Measurements from ENCODE around the gene THSD4.

The THSD4 gene

GRCh38 chr15:71182522-71182921 is 67.3 kb downstream of the THSD4 start:
- H3K27me3 ChIP-seq (ENCODE audit: control insufficient read depth, insufficient read depth, low read length): no peaks in the 10 kb centered on the region
- no peak overlapping the region for H3K4me3 ChIP-seq (ENCODE audit: low read length)
- no peak overlapping the region for H3K9ac ChIP-seq (ENCODE audit: low read depth, low read length)
- no peak overlapping the region for H3K4me2 ChIP-seq (ENCODE audit: low read length)
- no peaks in the 10 kb centered on the region for H3K9me3 ChIP-seq (replicated peaks; ENCODE audit: low read length)
- no peaks in the 10 kb centered on the region for H3K36me3 ChIP-seq (ENCODE audit: insufficient read depth, low read length)
- H3K4me1 ChIP-seq (ENCODE audit: control insufficient read depth, insufficient read depth, low read length): no peaks in the 10 kb centered on the region

GRCh38 chr15:71183063-71183462 is 67.8 kb downstream of the THSD4 start:
- Histone ChIP-seq H3K4me1 (ENCODE audit: control insufficient read depth, insufficient read depth, low read length) (no peaks in the 10 kb centered on the region), H3K36me3 (ENCODE audit: insufficient read depth, low read length) (no peaks in the 10 kb centered on the region)

GRCh38 chr15:71185706-71186105 is 70.4 kb downstream of the THSD4 start:
- Histone ChIP-seq H3K27me3 (ENCODE audit: control insufficient read depth, insufficient read depth, low read length) (no peaks in the 10 kb centered on the region), H3K9me3 (replicated peaks; ENCODE audit: low read length) (no peaks in the 10 kb centered on the region), H3K36me3 (ENCODE audit: insufficient read depth, low read length) (no peaks in the 10 kb centered on the region), H3K9ac (ENCODE audit: low read depth, low read length) (no peak overlapping the region), H3K4me1 (ENCODE audit: control insufficient read depth, insufficient read depth, low read length) (no peaks in the 10 kb centered on the region), H3K4me2 (ENCODE audit: low read length) (no peak overlapping the region), H3K4me3 (ENCODE audit: low read length) (no peak overlapping the region)

More at GRCh38 chr15:71183063-71183462, 67.8 kb downstream of the THSD4 start:
- no peak overlapping the region for H3K4me3 ChIP-seq (ENCODE audit: low read length)
- H3K9ac ChIP-seq (ENCODE audit: low read depth, low read length): no peak overlapping the region
- H3K9me3 ChIP-seq (replicated peaks; ENCODE audit: low read length): no peaks in the 10 kb centered on the region
- H3K4me2 ChIP-seq (ENCODE audit: low read length): no peak overlapping the region
- no peaks in the 10 kb centered on the region for H3K27me3 ChIP-seq (ENCODE audit: control insufficient read depth, insufficient read depth, low read length)

GRCh38 chr15:71186267-71186666 is 71.0 kb downstream of the THSD4 start:
- Histone ChIP-seq H3K9me3 (replicated peaks; ENCODE audit: low read length) (no peaks in the 10 kb centered on the region), H3K36me3 (ENCODE audit: insufficient read depth, low read length) (no peaks in the 10 kb centered on the region), H3K9ac (ENCODE audit: low read depth, low read length) (no peak overlapping the region), H3K4me2 (ENCODE audit: low read length) (no peak overlapping the region), H3K4me3 (ENCODE audit: low read length) (no peak overlapping the region), H3K4me1 (ENCODE audit: control insufficient read depth, insufficient read depth, low read length) (no peaks in the 10 kb centered on the region), H3K27me3 (ENCODE audit: control insufficient read depth, insufficient read depth, low read length) (no peaks in the 10 kb centered on the region)

- Histone ChIP-seq H3K36me3 (ENCODE audit: insufficient read depth, low read length) (no peaks in the 10 kb centered on the region), H3K27me3 (ENCODE audit: control insufficient read depth, insufficient read depth, low read length) (no peaks in the 10 kb centered on the region), H3K4me3 (ENCODE audit: low read length) (no peak overlapping the region), H3K4me1 (ENCODE audit: control insufficient read depth, insufficient read depth, low read length) (no peaks in the 10 kb centered on the region), H3K9me3 (replicated peaks; ENCODE audit: low read length) (no peaks in the 10 kb centered on the region), H3K4me2 (ENCODE audit: low read length) (no peak overlapping the region), H3K9ac (ENCODE audit: low read depth, low read length) (no peak overlapping the region)
These were observed 71.8 kb downstream of the THSD4 start for GRCh38 chr15:71187078-71187477.

GRCh38 chr15:71187526-71187925 is 72.3 kb downstream of the THSD4 start:
- Histone ChIP-seq H3K9ac (ENCODE audit: low read depth, low read length) (no peak overlapping the region), H3K4me1 (ENCODE audit: control insufficient read depth, insufficient read depth, low read length) (no peaks in the 10 kb centered on the region), H3K9me3 (replicated peaks; ENCODE audit: low read length) (no peaks in the 10 kb centered on the region), H3K4me3 (ENCODE audit: low read length) (no peak overlapping the region), H3K36me3 (ENCODE audit: insufficient read depth, low read length) (no peaks in the 10 kb centered on the region), H3K27me3 (ENCODE audit: control insufficient read depth, insufficient read depth, low read length) (no peaks in the 10 kb centered on the region), H3K4me2 (ENCODE audit: low read length) (no peak overlapping the region)

- H3K9me3 ChIP-seq (replicated peaks; ENCODE audit: low read length): no peaks in the 10 kb centered on the region
- H3K36me3 ChIP-seq (ENCODE audit: insufficient read depth, low read length): no peaks in the 10 kb centered on the region
These were observed 74.4 kb downstream of the THSD4 start for GRCh38 chr15:71189718-71190117.

GRCh38 chr15:71191296-71191695 is 76.0 kb downstream of the THSD4 start:
- Histone ChIP-seq H3K4me3 (ENCODE audit: low read length) (no peak overlapping the region), H3K4me2 (ENCODE audit: low read length) (no peak overlapping the region), H3K36me3 (ENCODE audit: insufficient read depth, low read length) (no peaks in the 10 kb centered on the region), H3K4me1 (ENCODE audit: control insufficient read depth, insufficient read depth, low read length) (no peaks in the 10 kb centered on the region), H3K9me3 (replicated peaks; ENCODE audit: low read length) (no peaks in the 10 kb centered on the region), H3K9ac (ENCODE audit: low read depth, low read length) (no peak overlapping the region), H3K27me3 (ENCODE audit: control insufficient read depth, insufficient read depth, low read length) (no peaks in the 10 kb centered on the region)

More at GRCh38 chr15:71189718-71190117, 74.4 kb downstream of the THSD4 start:
- Histone ChIP-seq H3K27me3 (ENCODE audit: control insufficient read depth, insufficient read depth, low read length) (no peaks in the 10 kb centered on the region), H3K4me2 (ENCODE audit: low read length) (no peak overlapping the region), H3K9ac (ENCODE audit: low read depth, low read length) (no peak overlapping the region), H3K4me3 (ENCODE audit: low read length) (no peak overlapping the region), H3K4me1 (ENCODE audit: control insufficient read depth, insufficient read depth, low read length) (no peaks in the 10 kb centered on the region)

- Histone ChIP-seq H3K4me1 (ENCODE audit: control insufficient read depth, insufficient read depth, low read length) (no peaks in the 10 kb centered on the region), H3K9me3 (replicated peaks; ENCODE audit: low read length) (no peaks in the 10 kb centered on the region), H3K4me2 (ENCODE audit: low read length) (no peak overlapping the region), H3K27me3 (ENCODE audit: control insufficient read depth, insufficient read depth, low read length) (no peaks in the 10 kb centered on the region), H3K4me3 (ENCODE audit: low read length) (no peak overlapping the region), H3K9ac (ENCODE audit: low read depth, low read length) (no peak overlapping the region), H3K36me3 (ENCODE audit: insufficient read depth, low read length) (no peaks in the 10 kb centered on the region)
These were observed 77.5 kb downstream of the THSD4 start for GRCh38 chr15:71192816-71193215.

- no peaks in the 10 kb centered on the region for H3K36me3 ChIP-seq (ENCODE audit: insufficient read depth, low read length)
- H3K9me3 ChIP-seq (replicated peaks; ENCODE audit: low read length): no peaks in the 10 kb centered on the region
- no peaks in the 10 kb centered on the region for H3K4me1 ChIP-seq (ENCODE audit: control insufficient read depth, insufficient read depth, low read length)
- no peak overlapping the region for H3K4me2 ChIP-seq (ENCODE audit: low read length)
- no peak overlapping the region for H3K9ac ChIP-seq (ENCODE audit: low read depth, low read length)
- H3K27me3 ChIP-seq (ENCODE audit: control insufficient read depth, insufficient read depth, low read length): no peaks in the 10 kb centered on the region
- no peak overlapping the region for H3K4me3 ChIP-seq (ENCODE audit: low read length)
These were observed 79.0 kb downstream of the THSD4 start for GRCh38 chr15:71194286-71194685.

GRCh38 chr15:71195242-71195641 is 80.0 kb downstream of the THSD4 start:
- Histone ChIP-seq H3K27me3 (ENCODE audit: control insufficient read depth, insufficient read depth, low read length) (no peaks in the 10 kb centered on the region), H3K9me3 (replicated peaks; ENCODE audit: low read length) (no peaks in the 10 kb centered on the region), H3K36me3 (ENCODE audit: insufficient read depth, low read length) (no peaks in the 10 kb centered on the region), H3K9ac (ENCODE audit: low read depth, low read length) (no peak overlapping the region), H3K4me3 (ENCODE audit: low read length) (no peak overlapping the region), H3K4me2 (ENCODE audit: low read length) (no peak overlapping the region), H3K4me1 (ENCODE audit: control insufficient read depth, insufficient read depth, low read length) (no peaks in the 10 kb centered on the region)

GRCh38 chr15:71197620-71198019 is 82.3 kb downstream of the THSD4 start:
- Histone ChIP-seq H3K4me2 (ENCODE audit: low read length) (no peak overlapping the region), H3K4me3 (ENCODE audit: low read length) (no peak overlapping the region), H3K27me3 (ENCODE audit: control insufficient read depth, insufficient read depth, low read length) (no peaks in the 10 kb centered on the region), H3K36me3 (ENCODE audit: insufficient read depth, low read length) (no peaks in the 10 kb centered on the region), H3K9me3 (replicated peaks; ENCODE audit: low read length) (no peaks in the 10 kb centered on the region), H3K4me1 (ENCODE audit: control insufficient read depth, insufficient read depth, low read length) (no peaks in the 10 kb centered on the region), H3K9ac (ENCODE audit: low read depth, low read length) (no peak overlapping the region)

All from skeletal muscle satellite cell (primary cell).